WI38 (cell line): ENCODE data around the gene NUMB.

Experiments used
- H3K4me3 ChIP-seq: 2 replicates; pipeline ENCODE4 v1.5.1; 2011; ENCODE audit warnings: low read depth, mild to moderate bottlenecking, control low read depth, low read length
- TF ChIP-seq, protein P1 (sequence below): IDR thresholded peaks from 2 replicates; pipeline ENCODE4 v1.5.1; 2012; ENCODE audit warnings: low read depth, mild to moderate bottlenecking, control low read depth, low read length

The NUMB gene

DNA sequence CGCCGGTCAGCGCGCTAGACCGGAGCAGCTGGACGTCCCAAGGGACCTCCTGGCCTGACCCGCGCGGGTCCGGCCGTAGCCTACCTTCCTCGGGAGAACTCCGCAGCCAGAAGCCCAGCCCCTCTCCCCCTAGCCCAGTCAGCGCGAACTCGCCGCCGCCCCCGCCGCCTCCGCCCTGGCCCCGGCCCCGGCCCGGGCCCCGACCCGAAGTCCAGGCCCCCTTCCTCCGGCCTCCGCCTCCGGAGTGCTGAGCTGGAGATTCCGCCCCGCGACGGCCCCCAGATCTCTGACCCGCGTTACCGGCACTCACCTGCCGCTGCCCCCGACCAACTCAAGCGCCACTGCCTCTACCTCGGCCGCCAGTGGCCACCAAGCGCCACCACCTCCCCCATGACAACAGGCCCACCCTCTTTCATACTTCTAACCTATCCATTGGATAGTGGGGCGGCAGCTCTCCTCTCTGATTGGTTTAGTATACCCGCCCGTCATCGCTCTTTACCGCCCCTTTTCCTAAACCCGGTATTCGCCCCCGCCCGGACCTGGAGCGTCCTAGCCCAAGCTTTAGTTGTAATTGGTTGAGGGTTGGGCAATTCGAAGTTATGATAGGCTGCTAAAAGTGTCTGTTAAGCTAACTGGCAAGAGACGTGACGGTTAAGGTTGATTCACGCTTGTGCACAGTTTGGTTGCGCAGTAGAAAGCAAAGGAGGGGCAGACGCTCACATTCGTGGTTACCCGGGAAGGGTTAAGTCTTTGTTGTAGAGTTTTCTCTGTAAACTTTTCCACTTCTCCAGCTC, at the start of gene NUMB:
TSS of gene NUMB (minus strand) at position 364 of the 794 bp plus-strand sequence. CDS start 102,795 bp downstream, outside the sequence.
- TF ChIP-seq, protein P1, sequence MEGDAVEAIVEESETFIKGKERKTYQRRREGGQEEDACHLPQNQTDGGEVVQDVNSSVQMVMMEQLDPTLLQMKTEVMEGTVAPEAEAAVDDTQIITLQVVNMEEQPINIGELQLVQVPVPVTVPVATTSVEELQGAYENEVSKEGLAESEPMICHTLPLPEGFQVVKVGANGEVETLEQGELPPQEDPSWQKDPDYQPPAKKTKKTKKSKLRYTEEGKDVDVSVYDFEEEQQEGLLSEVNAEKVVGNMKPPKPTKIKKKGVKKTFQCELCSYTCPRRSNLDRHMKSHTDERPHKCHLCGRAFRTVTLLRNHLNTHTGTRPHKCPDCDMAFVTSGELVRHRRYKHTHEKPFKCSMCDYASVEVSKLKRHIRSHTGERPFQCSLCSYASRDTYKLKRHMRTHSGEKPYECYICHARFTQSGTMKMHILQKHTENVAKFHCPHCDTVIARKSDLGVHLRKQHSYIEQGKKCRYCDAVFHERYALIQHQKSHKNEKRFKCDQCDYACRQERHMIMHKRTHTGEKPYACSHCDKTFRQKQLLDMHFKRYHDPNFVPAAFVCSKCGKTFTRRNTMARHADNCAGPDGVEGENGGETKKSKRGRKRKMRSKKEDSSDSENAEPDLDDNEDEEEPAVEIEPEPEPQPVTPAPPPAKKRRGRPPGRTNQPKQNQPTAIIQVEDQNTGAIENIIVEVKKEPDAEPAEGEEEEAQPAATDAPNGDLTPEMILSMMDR, result no peak
- peak within 1 kb of the TSS; percentile 79 for H3K4me3 ChIP-seq

GRCh38 chr14:73503648-73504047, 45.3 kb upstream of the NUMB start:
- H3K4me3 ChIP-seq, result no peak overlapping the region
- TF ChIP-seq, protein P1, result no peak

DNA sequence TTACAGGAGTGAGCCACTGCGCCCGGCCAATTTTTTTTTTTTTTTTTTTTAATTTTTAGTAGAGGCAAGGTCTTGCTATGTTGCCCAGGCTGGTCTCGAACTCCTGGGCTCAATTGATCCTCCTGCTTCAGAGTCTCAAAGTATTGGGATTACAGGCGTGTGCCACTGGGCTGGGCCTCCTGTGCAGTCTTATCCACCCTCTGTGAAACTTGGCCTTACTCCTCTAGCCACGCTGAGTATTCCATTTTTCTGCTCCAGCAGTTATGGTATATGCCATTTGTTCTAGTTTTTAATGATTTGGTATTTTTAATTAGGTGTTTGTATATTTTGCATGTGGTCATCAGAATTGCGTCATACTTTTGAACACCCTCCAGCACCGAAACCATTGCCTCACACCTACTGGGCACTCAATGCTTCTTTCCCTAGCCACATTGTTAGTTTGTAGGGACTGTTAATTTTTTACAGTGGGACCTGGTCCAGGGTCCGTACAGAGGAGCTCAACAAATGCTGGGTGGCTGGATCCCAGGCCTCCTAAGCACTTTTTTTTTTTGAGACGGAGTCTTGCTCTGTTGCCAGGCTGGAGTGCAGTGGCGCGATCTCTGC, 43.8 kb upstream of the NUMB start:
- TF ChIP-seq, protein P1, result no peak

DNA sequence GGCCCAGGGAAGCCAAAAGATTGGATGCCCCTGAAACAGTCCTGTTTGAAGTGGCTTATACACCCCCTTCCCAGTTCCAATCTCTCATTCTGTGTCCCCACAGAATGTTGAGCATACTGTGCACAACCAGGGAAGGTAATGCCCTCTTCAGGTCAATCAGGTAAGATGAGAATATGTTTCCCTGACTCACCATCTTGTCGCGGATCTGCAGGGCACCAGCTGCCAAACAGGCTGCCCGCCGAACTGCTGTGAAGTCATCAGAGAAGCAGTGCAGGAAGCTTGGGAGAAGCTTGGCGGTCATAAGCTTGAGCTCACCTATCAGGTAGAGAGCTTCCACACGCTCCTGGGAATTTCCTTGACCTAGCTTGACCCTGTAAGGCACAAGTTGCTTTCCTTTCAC, 42.0 kb upstream of the NUMB start:
- no peak overlapping the region for H3K4me3 ChIP-seq
- TF ChIP-seq, protein P1, result no peak

More for the DNA sequence above, 43.8 kb upstream of the NUMB start:
- H3K4me3 ChIP-seq, result no peak overlapping the region

DNA sequence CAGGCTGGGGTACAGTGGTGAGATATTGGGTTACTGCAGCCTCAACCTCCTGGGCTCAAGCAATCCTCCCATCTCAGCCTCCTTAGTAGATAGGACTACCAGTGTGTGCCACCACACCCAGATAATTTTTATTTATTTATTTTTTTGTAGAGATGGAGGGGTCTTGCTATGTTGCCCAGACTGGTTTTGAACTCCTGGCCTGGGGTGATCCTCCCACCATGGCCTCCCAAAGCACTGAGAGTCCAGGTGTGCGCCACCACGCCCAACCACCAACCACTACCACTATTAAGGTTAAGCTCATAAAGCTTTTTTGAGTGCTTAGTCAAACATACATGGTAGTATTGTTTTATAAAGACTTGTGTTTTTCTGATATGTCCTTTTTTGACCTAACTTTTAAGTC, 36.2 kb upstream of the NUMB start:
- no peak overlapping the region for H3K4me3 ChIP-seq
- TF ChIP-seq, protein P1, result no peak

DNA sequence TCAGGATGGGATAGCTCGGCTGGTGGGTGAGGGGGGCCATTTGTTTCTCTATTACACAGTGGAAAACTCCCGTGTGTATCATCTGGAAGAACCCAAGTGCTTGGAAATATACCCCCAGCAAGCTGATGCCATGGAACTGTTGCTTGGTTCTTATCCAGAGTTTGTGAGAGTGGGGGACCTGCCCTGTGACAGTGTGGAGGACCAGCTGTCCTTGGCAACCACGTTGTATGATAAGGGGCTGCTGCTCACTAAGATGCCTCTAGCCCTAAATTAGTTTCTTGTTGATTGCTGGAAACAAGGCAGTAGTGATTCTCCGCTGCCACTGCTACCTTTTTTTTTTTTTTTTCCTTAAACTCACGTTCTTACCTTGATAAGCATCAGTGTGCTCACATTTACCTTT, 34.3 kb upstream of the NUMB start:
- H3K4me3 ChIP-seq, result peak overlapping the region; percentile 64
- TF ChIP-seq, protein P1, result no peak

GRCh38 chr14:73492043-73492552, 33.8 kb upstream of the NUMB start:
- peak overlapping the region; percentile 64 for H3K4me3 ChIP-seq
- TF ChIP-seq, protein P1, result no peak
